Activated naive CD4-positive, alpha-beta T cell treated with anti-CD3 and anti-CD28 coated beads, Interleukin-2, amount 50 U/mL, for 72 hours (primary cell): Measurements from ENCODE around the gene DNLZ. TPM values are rescaled to one million over a fixed set of nuclear protein-coding genes. Genes with fewer than 3 reads are reported as not detected.

ENCODE experiments used
- ATAC-seq, 2 donors: fragments of 150-1000 bp; cut with Tn5 transposase; 2 replicates each; pipeline ENCODE4 v1.10.0; 2021; ENCODE audit warnings: mild to moderate bottlenecking in 2 of 2, moderate library complexity in 2 of 2
- DNase-seq, 2 donors: peaks; one replicate each; pipeline ENCODE4 v3.0.0; 2021 to 2022; ENCODE audit warnings: low spot score in 2 of 2
- H3K27ac Mint-ChIP-seq, 2 donors: one replicate each; pipeline ENCODE4 v1.8.0; 2022; ENCODE audit warnings: mild to moderate bottlenecking in 2 of 2, mixed read lengths in 2 of 2
- H3K36me3 Mint-ChIP-seq, 2 donors: one replicate each; pipeline ENCODE4 v1.8.0; 2022; ENCODE audit warnings: mixed read lengths in 2 of 2
- H3K9me3 Mint-ChIP-seq, 2 donors: one replicate each; pipeline ENCODE4 v1.8.0; 2022; ENCODE audit warnings: mixed read lengths in 2 of 2
- total RNA-seq, 2 donors: library from RNA; stranded (reverse); gene quantifications; one replicate each; pipeline ENCODE4 v1.2.3, GENCODE V29; 2022

DNLZ gene
- total RNA-seq, 2 donors from 2014 or later, result 10.6 to 15.6 TPM

DNA sequence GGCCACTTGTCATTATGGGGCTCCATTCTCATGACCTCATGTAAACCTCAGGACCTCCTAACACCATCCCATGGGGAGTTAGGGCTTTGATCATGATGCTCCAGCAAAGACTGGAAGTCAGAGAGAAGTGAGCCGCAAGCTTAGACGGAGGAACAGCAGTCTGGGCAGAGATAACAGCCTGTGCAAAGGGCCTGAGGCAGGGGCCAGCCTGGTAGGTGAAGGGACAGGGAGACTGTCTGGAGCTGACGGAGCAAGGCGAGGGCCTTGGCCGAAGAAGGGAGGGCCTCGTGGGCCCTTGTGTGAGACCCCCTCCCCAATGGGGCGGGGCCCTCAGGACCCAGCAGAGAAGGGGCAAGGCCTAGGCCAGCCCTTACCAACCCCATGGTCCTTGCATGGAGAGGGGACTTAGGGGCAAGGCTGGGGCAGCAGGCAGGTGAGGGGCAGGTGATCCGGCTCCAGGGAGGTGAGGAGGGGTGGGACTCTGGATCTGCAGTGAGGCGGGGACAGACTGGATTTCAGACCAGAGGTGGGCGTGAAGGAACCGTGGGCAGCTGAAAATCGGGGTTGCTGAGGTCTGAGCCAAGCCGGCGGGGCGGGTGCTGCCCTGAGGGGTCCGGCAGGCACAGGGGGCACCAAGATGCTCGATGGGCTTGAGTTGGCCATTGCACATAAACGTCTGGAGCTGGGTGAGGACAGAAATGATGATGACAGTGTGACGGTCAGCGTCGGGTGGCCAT is 18.8 kb downstream of the DNLZ start:
- H3K9me3 Mint-ChIP-seq, result no peaks in the 10 kb centered on the region
- no peak for DNase-seq
- H3K27ac Mint-ChIP-seq, result no peak overlapping the region
- no peaks in the 10 kb centered on the region for H3K36me3 Mint-ChIP-seq
- no peak for ATAC-seq

DNA sequence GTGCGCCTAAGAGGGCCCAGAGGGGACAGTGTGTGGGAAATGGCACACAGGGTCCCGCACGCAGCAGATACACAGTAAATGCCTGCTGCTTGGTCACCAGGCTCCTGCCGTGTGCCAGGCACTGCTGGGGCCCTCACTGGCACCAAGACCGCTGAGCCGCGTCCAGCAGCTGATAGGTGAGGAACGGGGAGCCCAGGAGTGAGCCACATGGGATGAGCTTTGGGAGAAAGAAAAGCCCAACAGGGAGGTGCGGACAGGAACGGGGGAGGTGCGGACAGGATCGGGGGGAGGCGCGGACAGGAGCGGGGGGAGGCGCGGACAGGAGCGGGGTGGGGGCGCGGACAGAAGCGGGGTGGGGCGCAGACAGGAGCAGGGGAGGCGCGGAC is 19.7 kb downstream of the DNLZ start:
- Mint-ChIP-seq H3K27ac (no peak overlapping the region), H3K36me3 (no peaks in the 10 kb centered on the region), H3K9me3 (no peaks in the 10 kb centered on the region)
- DNase-seq (no peak), ATAC-seq (no peak)

- ATAC-seq, result no peak
- no peak for DNase-seq
- no peaks in the 10 kb centered on the region for H3K36me3 Mint-ChIP-seq
- H3K27ac Mint-ChIP-seq, result no peak overlapping the region
- no peaks in the 10 kb centered on the region for H3K9me3 Mint-ChIP-seq
These were observed 20.2 kb downstream of the DNLZ start for GRCh38 chr9:136343121-136343883.

DNA sequence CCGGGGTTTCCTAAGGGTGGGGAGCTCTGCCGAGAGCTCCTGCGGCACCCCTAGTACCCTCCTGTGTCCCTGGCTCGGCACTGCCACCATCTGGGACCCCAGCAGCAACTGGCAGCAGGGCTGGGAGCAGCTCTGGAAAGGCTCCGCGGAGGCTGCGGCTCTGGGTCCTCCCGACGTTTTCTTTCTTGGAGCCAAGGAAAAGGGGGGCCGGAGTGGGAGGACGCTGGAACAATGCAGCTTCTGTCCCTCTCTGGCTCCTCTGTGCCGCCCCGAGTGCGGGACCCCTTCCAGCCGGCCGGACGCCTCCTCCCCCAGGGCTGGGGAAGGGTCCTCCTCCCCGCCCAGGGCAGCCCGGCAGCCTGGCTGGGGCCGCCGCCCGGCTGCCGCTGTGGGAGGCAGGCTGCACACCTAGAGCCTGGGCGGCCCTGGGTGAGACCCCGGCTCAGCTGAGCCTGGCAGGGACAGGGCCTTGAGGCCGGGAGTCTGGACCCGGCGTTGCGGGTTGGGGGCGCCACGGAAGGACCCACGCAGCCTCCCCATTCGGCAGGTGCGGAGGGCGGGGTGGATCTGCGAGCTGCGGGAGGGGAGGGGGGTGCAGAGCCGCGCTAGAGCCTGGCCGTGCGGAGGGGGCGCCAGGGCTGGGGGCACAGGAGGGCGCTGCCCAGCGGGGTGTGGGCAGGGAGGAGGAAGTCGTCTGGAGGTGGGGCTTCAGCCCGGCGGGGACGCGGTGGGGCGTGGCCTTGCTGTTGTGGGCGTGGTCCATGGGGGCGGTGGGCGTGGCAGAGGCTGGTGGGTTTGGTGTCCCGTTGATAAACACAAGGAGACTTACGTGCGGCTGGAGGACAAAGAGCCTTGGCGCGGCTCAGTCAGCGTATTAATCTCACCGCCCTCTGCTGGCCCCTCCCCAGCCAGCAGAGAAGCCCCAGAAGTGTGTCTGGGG is 21.1 kb downstream of the DNLZ start:
- DNase-seq (peak in 1 of 2 donors; percentile 79), ATAC-seq (peak; percentile 17 to 82)
- H3K27ac Mint-ChIP-seq, result no peak overlapping the region
- no peaks in the 10 kb centered on the region for H3K36me3 Mint-ChIP-seq
- H3K9me3 Mint-ChIP-seq, result no peaks in the 10 kb centered on the region

DNA sequence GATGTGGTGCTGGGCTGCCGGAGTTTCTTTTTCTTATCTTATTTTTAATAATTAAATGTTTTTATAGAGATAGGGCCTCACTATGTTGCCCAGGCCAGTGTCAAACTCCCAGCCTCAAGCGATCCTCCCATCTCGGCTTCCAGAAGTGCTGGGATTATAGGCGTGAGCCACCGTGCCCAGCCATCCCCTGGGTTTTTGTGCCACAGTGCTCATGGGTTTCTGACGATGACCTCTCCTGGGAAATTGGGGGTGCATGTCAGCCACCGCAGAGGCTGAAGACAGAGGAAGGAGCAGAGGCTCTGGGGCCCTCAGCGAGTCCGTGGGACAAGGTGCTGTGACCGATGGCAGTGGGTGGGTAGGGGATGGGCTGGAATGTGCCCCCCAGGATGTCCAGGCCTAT is 21.8 kb downstream of the DNLZ start:
- DNase-seq, result no peak
- H3K27ac Mint-ChIP-seq, result no peak overlapping the region
- ATAC-seq, result no peak

GRCh38 chr9:136341042-136341655 is 22.4 kb downstream of the DNLZ start:
- no peak for DNase-seq
- H3K9me3 Mint-ChIP-seq, result no peaks in the 10 kb centered on the region
- no peak overlapping the region for H3K27ac Mint-ChIP-seq
- H3K36me3 Mint-ChIP-seq, result no peaks in the 10 kb centered on the region
- ATAC-seq, result no peak

More for the DNA sequence above, 21.8 kb downstream of the DNLZ start:
- Mint-ChIP-seq H3K36me3 (no peaks in the 10 kb centered on the region), H3K9me3 (no peaks in the 10 kb centered on the region)

DNA sequence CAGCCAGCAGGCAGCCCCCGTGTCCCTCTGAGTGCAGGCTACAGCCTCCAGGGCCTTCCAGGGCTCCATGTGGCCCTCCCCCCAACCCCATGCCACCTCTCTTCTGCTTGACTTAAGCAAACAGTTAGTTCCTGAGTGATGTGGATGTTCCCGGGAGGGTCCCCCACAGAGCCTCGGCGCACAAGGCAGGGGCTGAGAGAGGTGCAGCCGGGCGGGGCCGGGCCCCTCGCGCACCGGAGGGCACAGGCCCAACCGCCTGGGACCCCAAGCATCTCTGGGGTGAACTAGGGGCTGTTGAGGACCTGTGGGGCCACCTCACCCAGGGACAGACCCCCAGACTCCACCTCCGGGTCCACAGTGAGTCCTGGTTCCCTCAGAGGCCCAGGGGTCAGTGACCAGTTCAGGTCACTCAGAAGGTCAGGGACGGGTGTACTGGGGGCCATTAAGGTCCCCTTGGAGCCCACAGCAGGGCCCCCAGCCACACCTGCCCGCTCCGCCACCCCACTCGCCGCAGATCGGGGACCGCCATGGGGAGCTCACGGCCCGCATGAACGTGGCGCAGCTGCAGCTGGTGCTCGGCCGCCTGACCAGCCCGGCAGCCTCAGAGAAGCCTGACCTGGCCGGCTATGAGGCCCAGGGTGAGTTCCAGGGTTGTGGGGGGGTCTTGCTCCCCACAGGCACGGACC is 23.0 kb downstream of the DNLZ start:
- Mint-ChIP-seq H3K27ac (no peak overlapping the region), H3K36me3 (no peaks in the 10 kb centered on the region), H3K9me3 (no peaks in the 10 kb centered on the region)
- DNase-seq (no peak), ATAC-seq (no peak)

DNA sequence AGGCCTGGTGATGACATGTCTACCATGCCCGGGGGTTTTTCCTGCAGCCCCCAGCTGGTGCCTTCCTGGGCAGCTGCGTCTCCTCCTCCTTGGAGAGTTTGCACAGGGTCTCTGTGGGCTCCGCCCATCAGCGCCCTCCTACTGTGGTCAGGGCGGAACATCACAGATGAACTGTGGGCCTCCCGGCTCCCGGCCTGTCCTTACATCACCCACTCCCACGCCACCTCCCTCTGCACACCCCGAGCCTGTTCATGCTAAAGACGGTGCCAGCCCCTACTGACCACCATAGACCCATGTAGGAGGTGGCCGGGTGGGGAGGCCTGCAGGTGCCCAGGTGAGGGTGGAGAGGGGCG is 23.6 kb downstream of the DNLZ start:
- ATAC-seq (no peak), DNase-seq (no peak)
- no peaks in the 10 kb centered on the region for H3K9me3 Mint-ChIP-seq
- H3K36me3 Mint-ChIP-seq, result no peaks in the 10 kb centered on the region
- H3K27ac Mint-ChIP-seq, result no peak overlapping the region

DNA sequence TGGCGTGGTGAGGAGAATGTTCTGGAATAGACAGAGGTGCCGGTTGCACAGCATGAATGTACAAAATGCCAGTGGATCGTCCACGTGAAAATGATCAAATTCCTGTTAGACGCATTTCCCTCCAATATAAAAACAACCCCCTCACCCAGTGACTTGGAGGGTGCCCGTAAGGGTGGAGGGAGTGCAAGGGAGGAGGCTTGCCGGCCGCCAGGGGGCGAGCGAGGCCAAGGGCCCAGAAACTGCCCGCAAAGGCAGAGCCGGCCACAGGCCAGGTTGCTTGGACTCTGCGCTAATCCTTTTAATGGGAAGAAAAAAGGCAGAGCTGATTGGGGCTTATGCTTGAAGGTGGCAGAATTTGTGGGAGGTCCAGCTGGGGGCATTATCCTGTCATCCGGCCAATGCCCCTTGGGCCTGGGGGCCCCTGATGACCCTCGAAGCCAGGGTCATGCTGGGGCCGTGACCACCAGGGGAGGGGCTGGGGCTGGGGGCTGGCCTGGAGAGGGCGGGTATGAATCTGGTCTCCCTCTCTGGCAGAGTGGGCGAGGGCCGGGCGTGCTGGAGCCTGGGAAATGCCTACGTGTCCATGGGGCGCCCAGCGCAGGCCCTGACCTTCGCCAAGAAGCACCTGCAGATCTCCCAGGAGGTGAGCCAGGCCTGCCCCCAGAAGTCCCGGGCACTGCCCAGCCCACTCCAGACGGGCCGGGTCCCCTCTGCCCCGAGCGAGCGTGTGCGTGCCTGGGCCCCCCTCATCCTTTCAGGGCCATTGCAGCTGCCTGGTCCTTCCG is 24.2 kb downstream of the DNLZ start:
- peak in 1 of 2 donors; percentile 43 for DNase-seq

DNA sequence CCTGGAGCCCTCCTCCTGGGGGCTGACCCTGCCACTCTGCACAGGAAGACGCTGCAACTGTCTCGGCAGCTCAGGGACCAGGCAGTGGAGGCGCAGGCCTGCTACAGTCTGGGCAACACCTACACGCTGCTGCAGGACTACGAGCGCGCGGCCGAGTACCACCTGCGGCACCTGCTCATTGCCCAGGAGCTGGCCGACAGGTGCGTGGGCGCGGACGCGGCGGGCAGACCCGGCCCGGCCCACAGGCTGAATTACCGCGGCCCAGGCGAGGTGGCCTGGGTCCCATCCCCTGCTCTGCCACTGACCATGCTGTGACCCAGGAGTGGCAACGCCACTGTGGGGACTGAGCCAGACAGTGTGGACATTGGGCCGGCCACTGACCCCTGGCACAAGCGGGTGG is 25.0 kb downstream of the DNLZ start:
- DNase-seq (no peak), ATAC-seq (no peak)
- Mint-ChIP-seq H3K9me3 (no peaks in the 10 kb centered on the region), H3K36me3 (no peaks in the 10 kb centered on the region), H3K27ac (no peak overlapping the region)

More for the DNA sequence above, 24.2 kb downstream of the DNLZ start:
- Mint-ChIP-seq H3K36me3 (no peaks in the 10 kb centered on the region), H3K9me3 (no peaks in the 10 kb centered on the region), H3K27ac (peak overlapping the region in 1 of 2 donors; percentile 74)
- ATAC-seq, result peak in 1 of 2 donors; percentile 62

DNA sequence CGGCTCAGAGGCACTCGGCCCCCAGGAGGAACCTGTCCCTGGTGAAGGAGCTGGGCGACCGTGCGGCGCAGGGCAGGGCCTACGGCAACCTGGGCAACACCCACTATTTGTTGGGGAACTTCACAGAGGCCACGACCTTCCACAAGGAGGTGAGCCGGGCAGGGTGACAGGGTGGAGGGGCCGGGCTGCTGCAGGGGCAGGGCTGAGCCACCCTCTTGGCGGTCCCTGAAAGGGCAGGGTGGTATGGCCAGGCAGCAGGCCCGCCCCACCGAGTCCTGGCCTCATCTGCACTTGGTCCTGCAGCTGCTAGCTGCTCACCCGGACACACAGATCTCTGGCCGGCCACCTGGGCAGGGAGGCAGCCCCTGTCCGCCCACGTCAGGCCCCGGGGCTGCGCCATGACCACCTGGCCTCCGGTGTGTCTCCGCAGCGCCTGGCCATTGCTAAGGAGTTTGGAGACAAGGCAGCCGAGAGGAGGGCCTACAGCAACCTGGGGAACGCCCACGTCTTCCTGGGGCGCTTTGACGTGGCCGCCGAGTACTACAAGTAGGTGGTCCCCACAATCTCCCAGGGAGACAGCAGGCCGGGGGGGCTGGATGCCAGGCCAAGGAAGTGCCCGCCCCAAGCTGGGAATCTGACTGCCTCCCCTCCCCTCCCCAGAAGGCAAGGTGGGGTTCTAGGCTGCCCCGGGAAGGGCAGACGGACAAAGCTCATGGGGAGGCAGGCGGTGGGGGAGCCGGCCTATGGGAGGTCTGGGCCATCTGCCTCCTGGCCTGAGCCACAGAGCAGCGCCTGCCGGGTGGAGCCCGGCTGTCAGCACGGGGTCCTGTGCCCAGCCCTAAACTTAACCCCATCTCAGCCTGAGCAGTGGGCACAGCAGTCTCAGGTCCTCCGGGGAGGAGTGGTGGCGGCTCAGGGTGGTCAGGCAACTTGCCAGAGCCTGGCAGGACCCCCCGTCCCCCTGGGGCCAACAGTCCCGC is 25.8 kb downstream of the DNLZ start:
- Mint-ChIP-seq H3K9me3 (no peaks in the 10 kb centered on the region), H3K36me3 (no peaks in the 10 kb centered on the region), H3K27ac (no peak overlapping the region)
- no peak for DNase-seq
- ATAC-seq, result no peak

GRCh38 chr9:136336881-136337280 is 26.7 kb downstream of the DNLZ start:
- ATAC-seq, result no peak
- DNase-seq, result no peak

GRCh38 chr9:136336156-136336870 is 27.2 kb downstream of the DNLZ start:
- DNase-seq (no peak), ATAC-seq (no peak)
- H3K27ac Mint-ChIP-seq, result no peak overlapping the region
- H3K9me3 Mint-ChIP-seq, result no peaks in the 10 kb centered on the region
- no peaks in the 10 kb centered on the region for H3K36me3 Mint-ChIP-seq

More at GRCh38 chr9:136336881-136337280, 26.7 kb downstream of the DNLZ start:
- H3K36me3 Mint-ChIP-seq, result no peaks in the 10 kb centered on the region
- H3K27ac Mint-ChIP-seq, result no peak overlapping the region
- no peaks in the 10 kb centered on the region for H3K9me3 Mint-ChIP-seq
